Adrenal gland (tissue), 12 donors: ENCODE data around the gene TSHZ2. TPM values are rescaled to one million over a fixed set of nuclear protein-coding genes. Genes with fewer than 3 reads are reported as not detected.

ENCODE experiments used
- DNase-seq, 7 donors: peaks; one replicate each; pipeline ENCODE4 v3.0.0-alpha.2; 2019 to 2020
- H3K27ac ChIP-seq, 5 donors: fragments of 200-600 bp; sonication (generic) in 4 of 5; 1 replicate in 3 of 5; 2 replicates in 2 of 5; pipeline versions ENCODE4 v1.5.1 to v1.8.0; 2016 to 2020; ENCODE audit warnings: mild to moderate bottlenecking in 1 of 5
- H3K27me3 ChIP-seq: fragments of 200-600 bp; 2 replicates; pipeline ENCODE4 v1.8.0; 2021
- H3K36me3 ChIP-seq, 2 donors: fragments of 200-600 bp; replicated peaks in 1 of 2; 1 replicate in 1 of 2; 2 replicates in 1 of 2; pipeline versions ENCODE4 v1.5.1 to v1.8.0; 2018 to 2022
- H3K4me1 ChIP-seq, 2 donors: fragments of 200-600 bp; replicated peaks in 1 of 2; 1 replicate in 1 of 2; 2 replicates in 1 of 2; pipeline versions ENCODE4 v1.5.1 to v1.8.0; 2018 to 2021
- H3K4me3 ChIP-seq, 4 donors: fragments of 200-600 bp; sonication (generic) in 3 of 4; one replicate each; pipeline ENCODE4 v1.5.1; 2016 to 2018
- H3K9me3 ChIP-seq, 3 donors: fragments of 200-600 bp; sonication (generic) in 1 of 3; replicated peaks in 1 of 3; 1 replicate in 2 of 3; 2 replicates in 1 of 3; pipeline versions ENCODE4 v1.5.1 to v1.8.0; 2016 to 2021
- CTCF ChIP-seq, 6 experiments: fragments of 450-650 bp in 4 of 6; fragments of 200-600 bp in 2 of 6; sonication (generic) in 1 of 6; IDR thresholded peaks; 1 replicate in 5 of 6; 2 replicates in 1 of 6; pipeline versions ENCODE4 v1.5.1 to v1.8.0; 2016 to 2021; ENCODE audit warnings: antibody characterized with exemption in 6 of 6, mild to moderate bottlenecking in 2 of 6, moderate library complexity in 1 of 6
- POLR2A ChIP-seq, 2 donors: fragments of 450-650 bp; IDR thresholded peaks; one replicate each; pipeline ENCODE4 v1.6.1; 2017; ENCODE audit warnings: antibody characterized with exemption in 2 of 2, mild to moderate bottlenecking in 2 of 2, moderate library complexity in 1 of 2
- WGBS, 4 donors: extraction: QIAGEN DNeasy Blood & Tissue Kit in 2 of 4; methylation state at CpG; one replicate each; pipeline versions ENCODE4 v1.1.5 to v1.1.7; 2013 to 2017; 5-methylcytosine and 5-hydroxymethylcytosine counted together
- intact Hi-C, 2 donors: fragments of 100-400 bp; cut with DNase I; formaldehyde crosslinking; loops; one replicate each; pipeline versions ENCODE4 v1.14.1 to v1.15.0; 2022 to 2023
- polyA plus RNA-seq, 3 donors: library from polyadenylated mRNA; stranded (reverse); fragments of 200-250 nt in 2 of 3; fragments of 350-450 nt in 1 of 3; fragmentation: Illumina TruSeq in 1 of 3; extraction: RNeasy Lipid Tissue Mini Kit (QIAGEN cat#74804) in 1 of 3; gene quantifications; one replicate each; pipeline ENCODE4 v1.2.3, GENCODE V29; 2013 to 2014
- total RNA-seq, 9 donors: library from RNA; depleted of rRNA in 4 of 9; stranded (reverse); fragments of >200 nt in 4 of 9; fragments of 120-200 nt in 1 of 9; fragmentation: NEBNext Ultra II Directional in 1 of 9; extraction: Animal tissue kit (Norgen Biotek cat#: 25700) in 1 of 9; gene quantifications; one replicate each; pipeline versions ENCODE4 v1.1.0 to v1.2.4, GENCODE V29; 2013 to 2023
- donor health status: healthy with polysubstance abuse.
- donor health status: Bipolar disorder and iron deficiency.
- donor health status: DM: yes; HTN: yes; CAD: no.
- donor health status: DM: no; HTN: no; CAD: no.
- donor health status: DM: no; HTN: no; CAD: no.
- donor health status: DM: yes; HTN: yes; CAD: no.

The TSHZ2 gene
- total and polyA plus RNA-seq, 12 donors, result 20.5 to 87.1 (median 52.4) TPM

- no peaks in the 10 kb centered on the region for H3K4me1 ChIP-seq
- TF ChIP-seq POLR2A (IDR thresholded peaks at IDR 0.05) (no peak), CTCF (IDR thresholded peaks at IDR 0.05) (no peak)
- no peak overlapping the region for H3K4me3 ChIP-seq
- H3K27me3 ChIP-seq, result no peaks in the 10 kb centered on the region
- DNase-seq, result no peak
- H3K9me3 ChIP-seq, result no peaks in the 10 kb centered on the region
- H3K36me3 ChIP-seq, result no peaks in the 10 kb centered on the region
- intact Hi-C loops, result no loop called here
- no peak overlapping the region for H3K27ac ChIP-seq
- 95 to 98% (median 97%) methylated on average over 5 of the region's 5 CpGs for WGBS, 4 donors
Measured at GRCh38 chr20:53489528-53489927, 517.4 kb downstream of the TSHZ2 start.

- TF ChIP-seq POLR2A (IDR thresholded peaks at IDR 0.05), result no peak
- no peak for TF ChIP-seq CTCF (IDR thresholded peaks at IDR 0.05)
- intact Hi-C loops, result no loop called here
- H3K4me3 ChIP-seq, result no peak overlapping the region
- no peaks in the 10 kb centered on the region for H3K4me1 ChIP-seq
- no peak overlapping the region for H3K27ac ChIP-seq
- no peaks in the 10 kb centered on the region for H3K27me3 ChIP-seq
- no peaks in the 10 kb centered on the region for H3K36me3 ChIP-seq
- no peak for DNase-seq
- WGBS, 4 donors, result 90 to 96% (median 92%) methylated on average over 3 of the region's 3 CpGs
- no peaks in the 10 kb centered on the region for H3K9me3 ChIP-seq
Measured at GRCh38 chr20:53490620-53491019, 518.5 kb downstream of the TSHZ2 start.

- Histone ChIP-seq H3K4me3 (no peak overlapping the region), H3K27me3 (no peaks in the 10 kb centered on the region), H3K9me3 (no peaks in the 10 kb centered on the region), H3K27ac (no peak overlapping the region), H3K4me1 (no peaks in the 10 kb centered on the region), H3K36me3 (no peaks in the 10 kb centered on the region)
- WGBS, 4 donors, result 89 to 98% (median 93%) methylated on average over 5 of the region's 5 CpGs
- intact Hi-C loops, result no loop called here
- no peak for DNase-seq
- TF ChIP-seq CTCF (IDR thresholded peaks at IDR 0.05), result no peak
Measured at GRCh38 chr20:53491462-53491861, 519.3 kb downstream of the TSHZ2 start.

GRCh38 chr20:53492212-53492611 lies 520.1 kb downstream of the TSHZ2 start:
- DNase-seq, result no peak
- no peaks in the 10 kb centered on the region for H3K4me1 ChIP-seq
- H3K36me3 ChIP-seq, result no peaks in the 10 kb centered on the region
- intact Hi-C loops, result no loop called here
- no peak overlapping the region for H3K4me3 ChIP-seq
- no peaks in the 10 kb centered on the region for H3K27me3 ChIP-seq
- H3K27ac ChIP-seq, result no peak overlapping the region
- no peak for TF ChIP-seq POLR2A (IDR thresholded peaks at IDR 0.05)
- no peak for TF ChIP-seq CTCF (IDR thresholded peaks at IDR 0.05)
- no peaks in the 10 kb centered on the region for H3K9me3 ChIP-seq
- WGBS, 4 donors, result 83 to 93% (median 90%) methylated on average over 3 of the region's 3 CpGs
